Endodermal cell (in vitro differentiated cells): ENCODE measurements around the gene GPRIN2. TPM values are rescaled to one million over a fixed set of nuclear protein-coding genes. Genes with fewer than 3 reads are reported as not detected.

ENCODE experiments used
- DNase-seq: peaks from one replicate; pipeline ENCODE4 v3.0.0-alpha.2; 2017
- H3K27ac ChIP-seq: 2 replicates; pipeline ENCODE4 v1.5.1; 2013; ENCODE audit warnings: mild to moderate bottlenecking, low read depth, low read length, moderate library complexity
- H3K27me3 ChIP-seq: 2 replicates; pipeline ENCODE4 v1.6.1; 2013; ENCODE audit warnings: mild to moderate bottlenecking, low read length, moderate library complexity; ENCODE audit not compliant: insufficient read depth, control insufficient read depth, poor library complexity, severe bottlenecking
- H3K36me3 ChIP-seq: 2 replicates; pipeline ENCODE4 v1.7.0; 2013; ENCODE audit warnings: mild to moderate bottlenecking, low read length, moderate library complexity; ENCODE audit not compliant: control insufficient read depth, insufficient read depth
- H3K4me1 ChIP-seq: one replicate; pipeline ENCODE4 v1.7.0; 2013; ENCODE audit warnings: low read length; ENCODE audit not compliant: control insufficient read depth, insufficient read depth
- H3K4me3 ChIP-seq: 2 replicates; pipeline ENCODE4 v1.5.1; 2013; ENCODE audit warnings: mild to moderate bottlenecking, low read length, moderate library complexity
- H3K9ac ChIP-seq: 2 replicates; pipeline ENCODE4 v1.6.1; 2013; ENCODE audit warnings: mild to moderate bottlenecking, low read length, moderate library complexity; ENCODE audit not compliant: poor library complexity, severe bottlenecking; ENCODE audit errors: extremely low read depth
- H3K9me3 ChIP-seq: 2 replicates; pipeline ENCODE4 v1.6.1; 2013; ENCODE audit warnings: mild to moderate bottlenecking, low read length, moderate library complexity; ENCODE audit not compliant: control insufficient read depth
- H3K27ac Mint-ChIP-seq: 2 replicates; pipeline ENCODE4 v1.8.0; 2020; ENCODE audit warnings: mixed read lengths
- H3K27me3 Mint-ChIP-seq: 2 replicates; pipeline ENCODE4 v1.8.0; 2021; ENCODE audit warnings: mild to moderate bottlenecking, mixed read lengths; ENCODE audit not compliant: insufficient read depth
- H3K36me3 Mint-ChIP-seq: 2 replicates; pipeline ENCODE4 v1.8.0; 2020; ENCODE audit warnings: low read depth, mixed read lengths
- H3K4me1 Mint-ChIP-seq: 2 replicates; pipeline ENCODE4 v1.8.0; 2020; ENCODE audit warnings: mixed read lengths
- H3K4me3 Mint-ChIP-seq: 2 replicates; pipeline ENCODE4 v1.8.0; 2020; ENCODE audit warnings: mild to moderate bottlenecking, moderate library complexity, mixed read lengths
- H3K9me3 Mint-ChIP-seq: 2 replicates; pipeline ENCODE4 v1.8.0; 2020; ENCODE audit warnings: mild to moderate bottlenecking, mixed read lengths
- CTCF ChIP-seq: fragments of 200-600 bp; sonication (generic); conservative IDR thresholded peaks from 2 replicates; pipeline ENCODE4 v1.5.0; 2021; ENCODE audit warnings: antibody characterized with exemption, mild to moderate bottlenecking
- WGBS, 2 experiments: methylation state at CpG; one replicate each; pipeline versions ENCODE4 v1.1.5 to v1.1.7; 2013; ENCODE audit warnings: missing lambda C conversion rate in 2 of 2, mixed read lengths in 1 of 2; ENCODE audit not compliant: insufficient coverage in 1 of 2, insufficient read length in 1 of 2; 5-methylcytosine and 5-hydroxymethylcytosine counted together
- total RNA-seq, 2 donors: library from RNA; stranded (reverse); fragmentation: NEBNext Ultra II Directional in 1 of 2; extraction: Animal tissue kit (Norgen Biotek cat#: 25700) in 1 of 2; gene quantifications; 2 replicates in 1 of 2; 3 replicates in 1 of 2; pipeline ENCODE4 v1.2.1, GENCODE V29; 2021

Gene GPRIN2
- total RNA-seq, 2 donors from 2014 or later = 16.1 to 25.2 TPM

- H3K27ac Mint-ChIP-seq = no peak overlapping the region
- Histone ChIP-seq H3K4me1 (no peaks in the 10 kb centered on the region), H3K27me3 (no peaks in the 10 kb centered on the region), H3K36me3 (no peaks in the 10 kb centered on the region), H3K9me3 (no peaks in the 10 kb centered on the region), H3K9ac (no peak overlapping the region), H3K4me3 (no peak overlapping the region), H3K27ac (no peak overlapping the region)
- WGBS, 2 experiments = 90 to 100% methylated on average over 3 of the region's 3 CpGs
- TF ChIP-seq CTCF = no peak
- H3K36me3 Mint-ChIP-seq = no peaks in the 10 kb centered on the region
- H3K9me3 Mint-ChIP-seq = no peaks in the 10 kb centered on the region
- H3K27me3 Mint-ChIP-seq = no peaks in the 10 kb centered on the region
- DNase-seq = peak; percentile 29
- no peak overlapping the region for H3K4me3 Mint-ChIP-seq
- H3K4me1 Mint-ChIP-seq = no peaks in the 10 kb centered on the region
These were observed 40.7 kb downstream of the GPRIN2 start for GRCh38 chr10:46515793-46516192.

GRCh38 chr10:46515366-46515765, 41.1 kb downstream of the GPRIN2 start:
- H3K27ac Mint-ChIP-seq = no peak overlapping the region
- H3K4me1 Mint-ChIP-seq = no peaks in the 10 kb centered on the region
- no peak overlapping the region for H3K4me3 Mint-ChIP-seq

GRCh38 chr10:46514899-46515298, 41.6 kb downstream of the GPRIN2 start:
- Mint-ChIP-seq H3K4me3 (no peak overlapping the region), H3K9me3 (no peaks in the 10 kb centered on the region), H3K36me3 (no peaks in the 10 kb centered on the region), H3K27me3 (no peaks in the 10 kb centered on the region), H3K4me1 (no peaks in the 10 kb centered on the region), H3K27ac (no peak overlapping the region)
- Histone ChIP-seq H3K27me3 (no peaks in the 10 kb centered on the region), H3K36me3 (no peaks in the 10 kb centered on the region), H3K4me3 (no peak overlapping the region), H3K9me3 (no peaks in the 10 kb centered on the region), H3K27ac (no peak overlapping the region), H3K9ac (no peak overlapping the region), H3K4me1 (no peaks in the 10 kb centered on the region)
- DNase-seq = no peak
- TF ChIP-seq CTCF = no peak
- WGBS, 2 experiments = 77 to 83% methylated on average over 3 of the region's 3 CpGs

More at GRCh38 chr10:46515366-46515765, 41.1 kb downstream of the GPRIN2 start:
- H3K4me1 ChIP-seq = no peaks in the 10 kb centered on the region
- no peak for TF ChIP-seq CTCF
- Mint-ChIP-seq H3K36me3 (no peaks in the 10 kb centered on the region), H3K9me3 (no peaks in the 10 kb centered on the region), H3K27me3 (no peaks in the 10 kb centered on the region)
- no peaks in the 10 kb centered on the region for H3K9me3 ChIP-seq
- no peak overlapping the region for H3K27ac ChIP-seq
- H3K27me3 ChIP-seq = no peaks in the 10 kb centered on the region
- H3K9ac ChIP-seq = no peak overlapping the region
- no peak for DNase-seq
- no peak overlapping the region for H3K4me3 ChIP-seq
- H3K36me3 ChIP-seq = no peaks in the 10 kb centered on the region
